WI38 (cell line): ENCODE results near the gene ABCA7.

Source experiments
- H3K4me3 ChIP-seq: 2 replicates; pipeline ENCODE4 v1.5.1; 2011; ENCODE audit warnings: low read depth, mild to moderate bottlenecking, control low read depth, low read length
- TF ChIP-seq, protein P1 (sequence below): IDR thresholded peaks from 2 replicates; pipeline ENCODE4 v1.5.1; 2012; ENCODE audit warnings: low read depth, mild to moderate bottlenecking, control low read depth, low read length

The ABCA7 gene

DNA sequence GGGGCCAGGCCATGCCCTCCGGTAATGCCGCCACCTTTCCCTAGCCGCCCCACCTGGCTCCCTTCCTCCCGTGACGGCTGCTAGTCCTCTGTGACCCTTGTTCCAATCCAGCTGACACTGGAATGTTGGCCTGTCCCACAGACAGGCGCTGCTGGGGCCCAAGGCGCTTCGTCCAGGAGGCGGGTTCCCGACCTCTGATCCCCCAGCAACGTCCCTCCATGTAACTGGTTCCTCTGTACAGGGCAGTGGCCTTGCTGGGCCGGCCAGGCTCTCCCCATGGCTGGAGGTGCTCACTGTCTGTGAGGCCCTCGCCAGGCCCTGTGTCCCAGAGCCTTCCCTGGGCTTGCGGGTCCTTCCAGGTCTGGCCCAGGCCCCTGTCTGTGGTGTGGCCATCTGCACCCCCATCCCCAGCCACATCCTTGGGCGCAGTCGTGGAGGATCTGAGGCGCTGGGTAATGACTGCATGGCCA, 46.5 kb upstream of the ABCA7 start:
- H3K4me3 ChIP-seq = no peak overlapping the region
- TF ChIP-seq, protein P1, sequence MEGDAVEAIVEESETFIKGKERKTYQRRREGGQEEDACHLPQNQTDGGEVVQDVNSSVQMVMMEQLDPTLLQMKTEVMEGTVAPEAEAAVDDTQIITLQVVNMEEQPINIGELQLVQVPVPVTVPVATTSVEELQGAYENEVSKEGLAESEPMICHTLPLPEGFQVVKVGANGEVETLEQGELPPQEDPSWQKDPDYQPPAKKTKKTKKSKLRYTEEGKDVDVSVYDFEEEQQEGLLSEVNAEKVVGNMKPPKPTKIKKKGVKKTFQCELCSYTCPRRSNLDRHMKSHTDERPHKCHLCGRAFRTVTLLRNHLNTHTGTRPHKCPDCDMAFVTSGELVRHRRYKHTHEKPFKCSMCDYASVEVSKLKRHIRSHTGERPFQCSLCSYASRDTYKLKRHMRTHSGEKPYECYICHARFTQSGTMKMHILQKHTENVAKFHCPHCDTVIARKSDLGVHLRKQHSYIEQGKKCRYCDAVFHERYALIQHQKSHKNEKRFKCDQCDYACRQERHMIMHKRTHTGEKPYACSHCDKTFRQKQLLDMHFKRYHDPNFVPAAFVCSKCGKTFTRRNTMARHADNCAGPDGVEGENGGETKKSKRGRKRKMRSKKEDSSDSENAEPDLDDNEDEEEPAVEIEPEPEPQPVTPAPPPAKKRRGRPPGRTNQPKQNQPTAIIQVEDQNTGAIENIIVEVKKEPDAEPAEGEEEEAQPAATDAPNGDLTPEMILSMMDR = no peak

DNA sequence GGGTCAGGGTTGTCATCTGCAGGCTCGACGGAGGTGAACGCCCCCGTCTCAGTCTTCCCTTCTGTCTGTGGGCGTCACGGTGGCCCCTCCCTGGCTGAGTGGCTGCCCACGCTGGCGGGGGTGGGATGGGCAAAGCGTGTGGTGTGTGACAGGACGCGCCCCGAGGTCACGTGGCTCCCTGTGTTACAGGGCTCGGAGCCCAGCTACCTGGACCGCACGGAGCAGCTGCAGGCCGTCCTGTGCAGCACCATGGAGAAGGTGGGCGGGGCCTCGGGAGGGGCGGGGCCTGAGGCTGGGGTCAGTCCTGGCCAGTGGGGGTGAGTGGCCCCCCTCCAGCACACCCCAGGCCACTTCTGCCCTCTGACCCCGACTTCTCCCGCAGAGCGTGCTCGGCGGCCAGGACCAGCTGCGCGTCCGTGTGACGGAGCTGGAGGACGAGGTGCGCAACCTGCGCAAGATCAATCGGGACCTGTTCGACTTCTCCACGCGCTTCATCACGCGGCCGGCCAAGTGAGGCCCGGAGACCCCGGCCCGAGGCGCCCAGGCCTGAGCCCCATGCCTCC, 46.0 kb upstream of the ABCA7 start:
- TF ChIP-seq, protein P1 = no peak
- no peak overlapping the region for H3K4me3 ChIP-seq

DNA sequence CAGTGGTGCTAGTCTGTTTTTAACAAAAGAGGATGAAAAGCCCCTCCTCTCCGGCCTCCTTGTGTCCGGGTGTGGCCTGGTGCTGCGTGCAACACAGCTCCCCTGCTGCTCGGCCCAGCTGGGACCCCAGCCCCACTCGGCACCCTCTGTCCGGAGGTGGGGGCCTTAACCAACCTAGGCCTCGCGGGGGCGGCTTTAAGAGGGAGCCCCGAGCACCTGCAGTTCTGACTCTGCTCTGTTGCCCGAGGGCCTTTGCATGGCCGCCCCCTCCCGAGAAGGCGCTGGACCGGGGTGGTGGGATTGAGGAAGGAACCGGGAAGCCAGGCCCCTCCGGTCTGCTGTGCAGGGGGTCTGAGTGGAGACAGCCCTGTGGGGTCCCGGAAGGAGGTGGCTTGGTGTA, 45.4 kb upstream of the ABCA7 start:
- TF ChIP-seq, protein P1 = no peak

DNA sequence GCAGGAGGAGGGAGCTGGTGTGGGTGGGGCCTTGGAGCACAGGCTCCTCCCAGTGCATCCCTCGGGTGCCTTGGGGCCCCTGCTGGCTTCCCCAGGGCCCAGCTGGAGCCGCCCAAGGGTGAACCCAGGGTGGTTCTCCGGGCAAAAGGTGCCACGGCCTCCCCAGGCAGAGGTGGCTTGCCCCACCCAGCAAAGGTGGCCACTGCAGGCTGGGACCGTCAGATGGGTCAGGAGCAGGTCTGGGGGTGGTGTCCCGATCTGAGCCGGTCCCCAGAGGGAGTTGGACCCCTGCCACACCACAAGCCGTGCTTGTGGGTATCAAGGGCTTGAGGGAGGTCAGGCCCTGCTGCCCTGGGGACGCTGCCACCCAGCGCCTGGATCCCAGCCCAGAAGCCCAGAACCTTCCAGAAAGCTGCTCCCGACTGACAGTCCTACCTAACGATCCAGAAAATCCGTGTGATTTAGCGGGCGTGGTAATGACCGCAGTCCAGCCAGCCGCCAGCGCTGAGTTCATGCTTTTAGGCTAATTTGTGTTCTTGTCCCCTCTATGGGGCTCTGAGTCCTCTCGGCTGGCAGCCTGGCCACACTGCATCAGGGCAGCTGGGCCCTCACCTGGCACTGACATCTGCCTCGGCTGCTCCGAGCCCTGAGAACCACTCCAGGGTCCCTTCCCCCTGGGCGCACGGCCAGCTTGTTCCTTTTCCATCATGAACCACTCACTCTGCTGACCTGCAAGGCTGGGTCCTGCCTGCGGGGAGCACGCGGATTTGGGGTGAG, 44.7 kb upstream of the ABCA7 start:
- TF ChIP-seq, protein P1 = no peak

More for the DNA sequence above, 45.4 kb upstream of the ABCA7 start:
- no peak overlapping the region for H3K4me3 ChIP-seq

DNA sequence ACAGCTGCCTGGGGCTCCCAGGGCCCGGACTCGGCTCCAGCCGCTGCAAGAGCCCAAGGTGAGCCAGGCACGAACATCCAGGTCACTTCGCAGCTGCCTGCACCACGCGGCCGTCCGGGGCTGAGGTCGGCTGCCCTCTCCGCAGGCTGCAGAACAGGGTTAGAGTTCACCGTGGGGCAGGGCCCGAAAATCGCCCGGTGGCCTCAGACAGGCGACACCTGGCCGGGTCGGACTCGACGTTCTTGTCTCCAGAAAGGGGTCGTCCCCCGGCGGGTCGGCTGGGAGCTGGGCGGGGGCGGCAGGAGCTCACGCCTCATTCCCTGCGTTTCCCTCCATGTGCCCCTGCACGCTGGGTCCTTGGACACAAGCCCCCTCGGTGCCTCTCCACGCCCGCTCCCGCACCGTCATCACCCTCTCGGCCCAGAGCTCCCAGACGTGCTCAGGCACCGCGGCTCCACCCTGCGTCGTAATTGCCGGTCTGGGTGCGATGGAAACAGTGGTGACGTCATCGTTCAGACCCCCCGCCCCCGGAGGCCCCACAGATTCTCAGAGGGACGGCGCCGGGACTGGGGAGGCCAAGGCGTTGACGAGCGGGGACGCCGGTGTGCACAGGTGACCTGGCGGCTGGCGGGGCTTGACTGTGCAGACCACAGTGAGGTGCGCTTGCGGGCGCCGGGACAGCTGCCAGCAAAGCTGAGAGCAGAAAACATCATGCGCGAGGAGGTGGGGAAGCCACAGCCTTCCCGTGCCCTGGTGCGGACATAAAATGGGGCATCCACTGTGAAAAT, 43.7 kb upstream of the ABCA7 start:
- no peak overlapping the region for H3K4me3 ChIP-seq
- TF ChIP-seq, protein P1 = no peak

More for the DNA sequence above, 44.7 kb upstream of the ABCA7 start:
- H3K4me3 ChIP-seq = no peak overlapping the region

DNA sequence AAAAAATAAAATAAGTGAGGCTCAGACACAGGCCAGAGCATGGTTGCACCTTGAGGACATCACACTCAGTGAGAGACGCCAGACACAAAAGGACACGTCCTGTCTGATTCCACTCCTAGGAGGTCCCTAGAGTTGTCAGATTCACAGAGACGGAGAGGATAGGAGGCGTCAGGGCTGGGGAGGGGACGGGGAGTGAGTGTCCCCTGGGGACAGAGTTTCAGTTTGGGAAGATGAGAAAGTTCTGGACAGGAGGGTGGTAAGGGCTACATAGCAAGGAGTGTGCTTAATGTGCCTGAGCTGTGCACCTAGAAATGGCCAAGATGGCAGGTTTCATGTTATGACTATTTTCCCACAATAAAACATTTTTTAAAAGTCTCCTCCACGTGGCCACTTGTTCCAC, 41.8 kb upstream of the ABCA7 start:
- H3K4me3 ChIP-seq = no peak overlapping the region
- TF ChIP-seq, protein P1 = no peak

DNA sequence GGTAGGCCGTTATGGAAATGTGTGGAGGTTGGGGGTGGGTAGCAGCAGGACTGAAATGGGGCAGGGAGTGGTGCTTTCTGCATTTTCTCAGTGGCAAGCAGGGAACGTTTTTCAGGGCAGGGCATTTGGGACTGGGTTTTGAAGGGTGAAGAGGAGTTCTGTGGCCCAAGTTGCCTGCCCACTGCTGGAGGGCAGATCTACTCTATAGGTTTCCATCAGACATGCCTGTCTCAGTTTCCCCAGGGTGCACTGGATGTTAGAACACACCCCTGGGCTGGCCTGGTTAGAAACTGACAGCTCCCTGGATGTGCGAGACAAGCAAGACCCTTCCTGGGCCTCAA, 40.6 kb upstream of the ABCA7 start:
- TF ChIP-seq, protein P1 = no peak
- no peak overlapping the region for H3K4me3 ChIP-seq
